GM15510 (cell line): ENCODE data around the gene DNAJB2.

Source experiments
- POLR2A ChIP-seq: IDR thresholded peaks from 3 replicates; pipeline ENCODE4 v1.6.1; 2011; ENCODE audit warnings: borderline replicate concordance; ENCODE audit not compliant: insufficient read length; ENCODE audit errors: extremely low read depth

Gene DNAJB2

GRCh38 chr2:219279151-219279915 is at the start of gene DNAJB2:
DNAJB2 (plus strand) TSS chr2:219279366; CDS start chr2:219279834, 468 bp downstream.
- peak; percentile 88 for TF ChIP-seq POLR2A

- TF ChIP-seq POLR2A: peak; percentile 4
These were observed 49.1 kb upstream of the DNAJB2 start for GRCh38 chr2:219230059-219230540.

GRCh38 chr2:219234331-219234730 is 44.8 kb upstream of the DNAJB2 start:
- TF ChIP-seq POLR2A: no peak

GRCh38 chr2:219243291-219243761 is 35.8 kb upstream of the DNAJB2 start:
- TF ChIP-seq POLR2A: no peak

- TF ChIP-seq POLR2A: no peak
These were observed 34.4 kb upstream of the DNAJB2 start for GRCh38 chr2:219244789-219245147.

GRCh38 chr2:219245148-219245898 is 33.8 kb upstream of the DNAJB2 start, which contains the start of the genes GLB1L and STK16:
GLB1L (minus strand) TSS chr2:219245444; CDS start chr2:219243573, 1,871 bp downstream.
STK16 (plus strand) TSS chr2:219245479; CDS start chr2:219246000, 521 bp downstream.
- peak; percentile 90 for TF ChIP-seq POLR2A

GRCh38 chr2:219245899-219246230 is 33.3 kb upstream of the DNAJB2 start:
- no peak for TF ChIP-seq POLR2A

- TF ChIP-seq POLR2A: no peak
These were observed 32.6 kb upstream of the DNAJB2 start for GRCh38 chr2:219246559-219246958.

- TF ChIP-seq POLR2A: no peak
These were observed 31.2 kb upstream of the DNAJB2 start for GRCh38 chr2:219247678-219248642.

GRCh38 chr2:219248845-219249202 is 30.3 kb upstream of the DNAJB2 start:
- no peak for TF ChIP-seq POLR2A

- TF ChIP-seq POLR2A: peak; percentile 39
These were observed 29.8 kb upstream of the DNAJB2 start for GRCh38 chr2:219249203-219249980.

- no peak for TF ChIP-seq POLR2A
These were observed 29.0 kb upstream of the DNAJB2 start for GRCh38 chr2:219250049-219250781.

GRCh38 chr2:219251656-219252055 is 27.5 kb upstream of the DNAJB2 start:
- no peak for TF ChIP-seq POLR2A
